WTC11 (cell line): ENCODE results near the gene IGFL2.

Experiments used
- AR ChIP-seq: fragments of 250-450 bp; sonication (Bioruptor Pico); IDR thresholded peaks from 2 replicates; pipeline ENCODE4 v1.9.0; 2021; ENCODE audit warnings: mild to moderate bottlenecking
- ATF2 ChIP-seq: sonication (generic); formaldehyde crosslinking; IDR thresholded peaks from 2 replicates; pipeline ENCODE4 v1.8.1; 2022; ENCODE audit warnings: low read depth, missing genetic modification reagents, borderline replicate concordance
- ATF6 ChIP-seq: sonication (generic); formaldehyde crosslinking; IDR thresholded peaks from 2 replicates; pipeline ENCODE4 v1.8.1; 2023; ENCODE audit warnings: mild to moderate bottlenecking, missing genetic modification reagents
- CREB1 ChIP-seq: sonication (generic); formaldehyde crosslinking; IDR thresholded peaks from 2 replicates; pipeline ENCODE4 v1.8.0; 2023; ENCODE audit warnings: mild to moderate bottlenecking, missing genetic modification reagents
- CTCF ChIP-seq: fragments of 200-600 bp; IDR thresholded peaks from 2 replicates; pipeline ENCODE4 v1.8.0; 2022; ENCODE audit warnings: antibody characterized with exemption
- HMGA2 ChIP-seq: fragments of 250-450 bp; sonication (Bioruptor Pico); IDR thresholded peaks from 2 replicates; pipeline ENCODE4 v1.4.0; 2021; ENCODE audit warnings: mild to moderate bottlenecking, moderate library complexity
- JUN ChIP-seq: sonication (generic); formaldehyde crosslinking; IDR thresholded peaks from 2 replicates; pipeline ENCODE4 v1.8.0; 2023; ENCODE audit warnings: mild to moderate bottlenecking, missing genetic modification reagents
- MAX ChIP-seq: sonication (generic); formaldehyde crosslinking; IDR thresholded peaks from 2 replicates; pipeline ENCODE4 v1.8.0; 2022; ENCODE audit warnings: mild to moderate bottlenecking, missing genetic modification reagents
- NFYB ChIP-seq: sonication (generic); formaldehyde crosslinking; conservative IDR thresholded peaks from 2 replicates; pipeline ENCODE4 v1.8.0; 2022; ENCODE audit warnings: low read depth, missing genetic modification reagents
- PRDM15 ChIP-seq: sonication (generic); formaldehyde crosslinking; IDR thresholded peaks from 2 replicates; pipeline ENCODE4 v1.8.0; 2022; ENCODE audit warnings: missing genetic modification reagents
- PREB ChIP-seq: sonication (generic); formaldehyde crosslinking; IDR thresholded peaks from 2 replicates; pipeline ENCODE4 v1.8.1; 2022; ENCODE audit warnings: mild to moderate bottlenecking, missing genetic modification reagents, moderate library complexity, borderline replicate concordance
- SMAD4 ChIP-seq: sonication (generic); formaldehyde crosslinking; IDR thresholded peaks from 2 replicates; pipeline ENCODE4 v1.8.0; 2022; ENCODE audit warnings: mild to moderate bottlenecking, missing genetic modification reagents
- TEAD4 ChIP-seq: sonication (generic); formaldehyde crosslinking; IDR thresholded peaks from 2 replicates; pipeline ENCODE4 v1.8.0; 2022; ENCODE audit warnings: mild to moderate bottlenecking, missing genetic modification reagents

- TF ChIP-seq CREB1 (CRISPR knock-in tag) (no peak), CTCF (no peak), PRDM15 (CRISPR knock-in tag) (no peak), ATF2 (no peak), TEAD4 (CRISPR knock-in tag) (no peak), MAX (CRISPR knock-in tag) (no peak), NFYB (no peak), ATF6 (CRISPR knock-in tag) (no peak), AR (CRISPR knock-in tag) (no peak), HMGA2 (CRISPR knock-in tag) (no peak), SMAD4 (no peak), PREB (CRISPR knock-in tag) (no peak), JUN (no peak)
Observed at GRCh38 chr19:46126086-46126580, 21.9 kb upstream of the IGFL2 start.
